Endometrial microvascular endothelial cells (primary cell): ENCODE results near the gene HMGB1. TPM values are rescaled to one million over a fixed set of nuclear protein-coding genes. Genes with fewer than 3 reads are reported as not detected.

ENCODE experiments used
- in situ Hi-C: cut with HindIII; loops from 2 replicates; pipeline ENCODE4 v1.10.0; 2017; ENCODE audit warnings: low sequenced_read_pairs, low pct_unique_long_range_greater_than_20kb; ENCODE audit errors: inconsistent ontology term
- total RNA-seq: library from RNA; depleted of rRNA; stranded (reverse); fragments of >200 nt; gene quantifications from one replicate; pipeline ENCODE4 v1.2.3, GENCODE V29; 2015; ENCODE audit errors: inconsistent ontology term

HMGB1 gene
- total RNA-seq, 1 donor from 2014 or later = 600 TPM

DNA sequence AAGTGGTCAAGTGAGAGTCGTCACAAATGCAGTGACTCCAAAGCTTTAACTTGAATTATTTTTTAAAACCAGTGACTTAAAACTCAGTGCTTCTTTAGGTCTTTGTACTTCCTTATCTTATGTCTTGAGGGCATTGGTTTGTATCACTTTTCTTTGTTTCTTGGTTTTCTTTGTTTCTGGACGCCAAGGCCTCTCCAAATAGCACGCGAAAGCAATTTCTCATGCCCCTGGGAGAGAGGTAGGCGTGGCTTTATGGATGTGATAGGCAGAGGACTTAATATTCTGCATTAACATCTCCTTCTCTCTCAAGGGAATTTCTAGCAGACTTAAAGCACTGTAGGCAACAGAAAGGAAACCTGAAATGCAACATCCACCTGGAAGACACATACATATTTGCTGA, 22.8 kb downstream of the HMGB1 start:
- in situ Hi-C loops = no loop called here

GRCh38 chr13:30440910-30441703, 24.6 kb downstream of the HMGB1 start:
- in situ Hi-C loops = no loop called here

- in situ Hi-C loops = no loop called here
Observed at GRCh38 chr13:30438286-30438685, 27.4 kb downstream of the HMGB1 start.

GRCh38 chr13:30437177-30437576, 28.6 kb downstream of the HMGB1 start:
- in situ Hi-C loops = no loop called here

DNA sequence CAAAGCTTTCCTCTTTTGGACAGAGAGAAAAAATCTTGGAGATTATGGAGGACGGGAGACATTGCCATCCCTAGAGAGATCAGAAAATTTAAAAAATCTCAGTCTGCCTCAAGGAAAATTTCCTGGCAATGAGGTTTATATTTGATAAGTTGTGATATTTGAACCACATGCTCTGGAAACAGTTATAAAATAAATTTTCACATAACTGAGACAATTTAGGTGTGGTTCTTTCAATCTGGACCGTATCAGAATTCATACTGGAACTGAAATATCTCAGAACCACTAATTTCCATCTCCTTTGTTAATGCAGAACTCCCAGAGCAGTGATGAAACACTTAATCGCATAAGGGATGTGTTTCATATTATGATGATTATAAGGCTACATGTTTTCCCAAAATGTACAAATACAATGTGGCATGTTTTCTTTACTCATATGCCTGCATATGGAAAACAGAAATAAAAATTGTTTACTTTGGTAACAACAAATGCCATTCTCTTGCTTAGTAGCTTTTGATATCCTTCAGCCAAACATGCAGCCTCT, 29.8 kb downstream of the HMGB1 start:
- in situ Hi-C loops = no loop called here

- in situ Hi-C loops = no loop called here
Observed at GRCh38 chr13:30431269-30431940, 34.3 kb downstream of the HMGB1 start.

- in situ Hi-C loops = no loop called here
Observed at GRCh38 chr13:30429721-30430694, 35.7 kb downstream of the HMGB1 start.

- in situ Hi-C loops = no loop called here
Observed at GRCh38 chr13:30429235-30429634, 36.5 kb downstream of the HMGB1 start.

- in situ Hi-C loops = no loop called here
Observed at GRCh38 chr13:30423891-30424290, 41.8 kb downstream of the HMGB1 start.

DNA sequence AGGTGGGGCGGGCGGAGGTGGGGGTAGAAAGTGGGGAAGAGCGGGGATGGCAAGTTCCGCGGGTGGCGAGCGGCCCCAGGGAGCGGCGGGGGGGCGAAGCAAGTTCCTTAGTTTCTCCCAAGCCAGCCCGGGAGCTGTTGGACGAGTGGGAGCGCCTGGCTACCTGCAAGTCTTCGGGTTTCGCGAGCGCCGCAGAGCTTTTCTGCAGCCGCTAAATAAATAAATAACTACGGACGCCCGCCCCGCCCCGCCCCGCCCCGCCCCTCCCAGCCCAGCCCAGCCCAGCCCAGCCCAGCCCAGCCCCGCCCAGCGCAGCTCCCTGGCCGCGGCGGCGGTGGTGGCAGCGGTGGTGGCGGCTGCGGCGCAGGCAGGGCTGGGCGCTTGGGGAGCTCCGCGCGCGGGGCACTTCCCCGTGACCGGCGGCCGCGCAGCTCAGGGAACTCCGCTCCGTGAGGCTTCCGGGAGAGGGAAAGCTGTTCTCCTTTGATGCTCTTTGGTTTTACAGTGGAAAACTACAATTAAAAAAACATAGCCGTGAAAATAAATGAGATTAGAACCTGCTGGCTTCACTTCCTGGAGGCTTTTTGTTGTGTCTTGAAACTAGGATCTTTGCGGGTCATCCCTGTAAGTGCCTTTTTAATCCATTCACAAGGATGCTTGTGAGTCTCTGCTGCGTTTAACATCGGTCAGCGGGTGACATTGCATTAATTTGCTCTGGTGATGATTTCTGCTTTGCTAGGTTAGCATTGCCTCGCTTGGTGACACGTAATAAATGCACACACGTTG, 43.5 kb downstream of the HMGB1 start, which contains the start of gene UBE2L5:
TSS of gene UBE2L5 (plus strand) at position 440 of the 786 bp plus-strand sequence. CDS start 5,498 bp downstream, outside the sequence.
- in situ Hi-C loops = no loop called here

DNA sequence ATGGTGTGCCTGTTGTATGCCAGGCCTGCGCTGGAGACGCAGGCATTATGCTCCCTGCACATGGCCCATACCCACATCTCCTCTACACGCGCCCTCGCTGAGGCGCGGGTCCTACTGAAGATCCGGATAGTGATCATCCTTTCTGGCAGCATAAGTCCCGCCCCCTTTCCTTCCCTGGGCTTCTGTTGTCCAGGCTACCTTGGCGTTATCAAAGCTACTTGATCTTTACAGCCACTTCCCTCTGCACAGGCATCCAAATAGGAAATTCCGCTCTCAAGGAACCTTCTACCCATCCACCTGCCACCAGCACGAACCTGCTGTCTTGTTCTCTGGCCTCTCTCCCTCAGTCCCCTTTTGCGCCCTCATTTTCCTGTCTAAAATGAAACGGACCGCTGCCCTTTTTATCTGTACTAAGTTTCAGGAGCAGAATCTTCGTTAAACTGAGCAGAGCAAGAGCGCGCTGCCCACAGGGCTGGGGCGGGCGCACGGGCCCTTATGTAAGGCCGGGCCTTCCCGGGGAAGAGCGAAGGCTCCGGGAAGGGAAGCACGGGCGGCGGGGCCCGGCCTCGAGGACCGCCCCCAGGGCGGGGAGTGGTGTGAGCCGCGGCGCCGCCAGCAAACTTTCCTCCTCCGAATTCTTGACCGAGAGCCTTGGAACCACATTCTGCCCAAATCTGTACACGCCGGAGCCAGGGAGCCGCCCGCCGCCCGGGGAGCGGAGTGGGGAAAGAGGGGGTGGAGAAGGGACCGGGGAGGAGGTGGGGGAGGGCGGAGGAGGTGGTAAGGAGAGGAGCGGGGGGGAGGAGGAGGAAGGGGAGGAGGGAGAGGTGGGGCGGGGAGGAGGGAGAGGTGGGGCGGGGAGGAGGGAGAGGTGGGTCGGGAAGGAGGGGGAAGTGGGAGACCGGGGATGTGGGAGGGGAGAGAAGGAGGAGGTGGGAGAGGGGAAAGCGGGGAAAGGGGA, 44.4 kb downstream of the HMGB1 start:
- in situ Hi-C loops = no loop called here

DNA sequence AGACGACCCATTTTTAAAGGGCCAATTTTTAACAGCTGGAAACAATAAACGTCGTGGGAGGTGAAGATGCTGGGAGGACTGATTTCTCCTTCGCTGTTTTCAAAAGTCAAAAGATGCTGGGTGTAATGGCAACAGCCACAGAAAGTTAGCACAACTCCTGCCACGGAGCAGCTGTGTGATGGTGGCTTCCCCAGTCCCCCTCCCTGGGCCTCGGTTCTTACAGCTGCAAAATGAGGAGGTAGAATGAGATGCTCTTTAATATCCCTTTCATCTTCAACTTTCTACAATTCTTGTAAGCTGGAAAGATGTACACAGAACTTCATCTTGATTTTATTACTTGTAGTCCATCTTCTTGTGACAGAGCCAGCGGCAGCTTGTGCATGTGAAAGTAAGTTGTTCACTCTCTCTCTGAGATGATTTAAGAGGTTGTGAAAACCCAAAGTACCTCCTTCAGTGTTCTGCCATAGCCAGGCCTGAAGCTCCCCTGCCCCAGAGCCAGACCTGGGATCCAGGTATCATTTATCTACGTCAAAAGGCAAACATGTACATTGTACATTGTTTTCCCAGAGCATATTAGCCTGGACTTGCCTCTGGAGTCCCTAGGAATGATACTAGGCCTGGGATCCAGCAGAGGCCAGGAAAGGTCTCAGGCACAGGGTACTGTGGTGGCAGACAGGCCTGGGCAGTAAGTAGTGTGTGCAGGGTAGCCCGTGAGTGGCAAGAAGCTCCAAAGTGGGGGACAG, 46.8 kb downstream of the HMGB1 start:
- in situ Hi-C loops = no loop called here

- in situ Hi-C loops = no loop called here
Observed at GRCh38 chr13:30418075-30418716, 47.5 kb downstream of the HMGB1 start.

- in situ Hi-C loops = no loop called here
Observed at GRCh38 chr13:30416471-30416870, 49.3 kb downstream of the HMGB1 start.

DNA sequence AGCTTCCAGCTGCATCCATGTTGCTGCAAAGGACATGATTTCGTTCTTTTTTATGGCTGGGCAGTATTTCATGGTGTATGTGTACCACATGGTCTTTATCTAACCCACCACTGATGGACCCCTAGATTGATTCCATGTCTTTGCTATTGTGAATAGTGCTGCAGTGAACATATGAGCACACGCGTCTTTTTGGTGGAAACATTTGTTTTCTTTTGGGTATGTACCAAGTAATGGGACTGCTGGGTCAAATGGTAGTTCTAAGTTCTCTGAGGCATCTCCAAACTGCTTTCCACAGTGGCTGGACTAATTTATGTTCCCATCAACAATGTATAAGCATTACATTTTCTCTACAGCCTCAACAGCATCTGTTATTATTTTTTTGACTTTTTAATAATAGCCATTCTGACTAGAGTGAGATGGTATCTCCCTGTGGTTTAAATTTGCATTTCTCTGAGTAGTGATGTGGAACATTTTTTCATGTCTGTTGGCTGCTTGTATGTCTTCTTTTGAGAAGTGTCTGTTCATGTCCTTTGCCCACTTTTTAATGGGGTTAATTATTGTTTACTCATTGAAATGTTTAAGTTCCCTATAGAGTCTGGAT, 50.2 kb downstream of the HMGB1 start:
- in situ Hi-C loops = no loop called here

DNA sequence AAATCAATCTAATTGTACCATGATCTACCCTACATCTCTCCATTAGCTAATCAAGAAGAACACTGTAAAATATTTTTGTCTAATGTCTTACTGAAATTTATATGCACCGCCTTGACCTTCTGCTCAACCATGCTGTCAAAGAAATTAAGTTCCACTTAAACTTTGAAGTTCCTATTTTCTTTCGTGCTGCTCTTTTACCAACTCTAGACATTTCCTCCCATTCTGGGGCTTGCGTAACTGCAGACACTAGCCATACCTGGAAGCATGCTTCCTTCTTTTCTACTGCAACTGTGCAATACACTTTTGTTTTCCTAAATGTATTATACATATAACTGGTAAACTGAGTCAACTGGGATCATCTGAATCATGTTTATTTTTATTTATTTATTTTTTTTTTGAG, 51.9 kb downstream of the HMGB1 start:
- in situ Hi-C loops = no loop called here
